ENCODE measurements around the gene RNF182.
"Not testable (repeated sequence)": the region's sequence is repeated elsewhere in the genome, so short reads cannot be mapped to it uniquely, and the experiment has no call there.

RNF182 gene

GRCh38 chr6:13918686-13919250 is 6.0 kb upstream of the RNF182 start:
- DNase-seq = no peak

GRCh38 chr6:13919861-13920260 is 4.9 kb upstream of the RNF182 start:
- DNase-seq = no peak

- DNase-seq = no peak
These were observed 4.2 kb upstream of the RNF182 start for GRCh38 chr6:13920552-13920951.

- DNase-seq = no peak
These were observed 2.0 kb upstream of the RNF182 start for GRCh38 chr6:13922750-13923149.

GRCh38 chr6:13923527-13924145 is 1.1 kb upstream of the RNF182 start:
- no peak for DNase-seq

GRCh38 chr6:13924146-13924948 is 405 bp upstream of the RNF182 start:
- no peak for DNase-seq

GRCh38 chr6:13926378-13926777 is 1.6 kb downstream of the RNF182 start:
- no peak for DNase-seq

- DNase-seq = no peak
These were observed 2.5 kb downstream of the RNF182 start for GRCh38 chr6:13927203-13927602.

- DNase-seq = no peak
These were observed 4.4 kb downstream of the RNF182 start for GRCh38 chr6:13929196-13929595.

- DNase-seq = no peak
These were observed 7.1 kb downstream of the RNF182 start for GRCh38 chr6:13931797-13932402.

- DNase-seq = no peak
These were observed 8.0 kb downstream of the RNF182 start for GRCh38 chr6:13932785-13933184.

GRCh38 chr6:13934721-13935120 is 10.0 kb downstream of the RNF182 start:
- DNase-seq = no peak

GRCh38 chr6:13935190-13935880 is 10.6 kb downstream of the RNF182 start:
- no peak for DNase-seq

GRCh38 chr6:13935881-13936261 is 11.1 kb downstream of the RNF182 start:
- DNase-seq = not testable (repeated sequence)

- no peak for DNase-seq
These were observed 17.1 kb downstream of the RNF182 start for GRCh38 chr6:13941902-13942301.

GRCh38 chr6:13943943-13944342 is 19.2 kb downstream of the RNF182 start:
- no peak for DNase-seq

GRCh38 chr6:13946506-13946905 is 21.8 kb downstream of the RNF182 start:
- DNase-seq = no peak

- DNase-seq = no peak
These were observed 22.9 kb downstream of the RNF182 start for GRCh38 chr6:13947611-13948178.

- no peak for DNase-seq
These were observed 27.3 kb downstream of the RNF182 start for GRCh38 chr6:13952101-13952500.

GRCh38 chr6:13953061-13953705 is 28.4 kb downstream of the RNF182 start:
- no peak for DNase-seq

- no peak for DNase-seq
These were observed 40.9 kb downstream of the RNF182 start for GRCh38 chr6:13965582-13966127.

- DNase-seq = no peak
These were observed 46.6 kb downstream of the RNF182 start for GRCh38 chr6:13971303-13971702.

Data from SHP77 treated with DMSO at 0.1 percent for 48 hours (cell line).